Measurements from ENCODE around the gene NAP1L4.
"Not testable (repeated sequence)": the region's sequence is repeated elsewhere in the genome, so short reads cannot be mapped to it uniquely, and the experiment has no call there.

NAP1L4 gene

DNA sequence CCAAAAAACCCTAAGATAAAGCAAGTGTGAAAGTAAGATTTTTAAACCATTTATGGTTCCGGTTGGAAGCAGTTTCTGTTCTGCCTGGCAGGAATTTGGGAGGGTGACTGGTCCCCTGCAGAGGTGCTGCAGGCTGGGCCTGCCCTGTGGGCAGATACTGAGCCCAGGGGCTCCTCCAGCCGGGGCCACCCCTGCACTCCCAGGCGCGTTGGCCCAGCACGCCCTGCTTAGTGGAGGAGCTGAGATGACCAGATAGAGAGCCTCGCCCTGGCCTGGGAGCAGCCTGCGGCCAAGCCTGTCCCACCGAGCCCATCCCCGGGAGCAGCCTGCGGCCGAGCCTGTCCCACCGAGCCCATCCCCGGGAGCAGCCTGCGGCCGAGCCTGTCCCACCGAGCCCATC, 70.9 kb downstream of the NAP1L4 start:
- DNase-seq = no peak

DNA sequence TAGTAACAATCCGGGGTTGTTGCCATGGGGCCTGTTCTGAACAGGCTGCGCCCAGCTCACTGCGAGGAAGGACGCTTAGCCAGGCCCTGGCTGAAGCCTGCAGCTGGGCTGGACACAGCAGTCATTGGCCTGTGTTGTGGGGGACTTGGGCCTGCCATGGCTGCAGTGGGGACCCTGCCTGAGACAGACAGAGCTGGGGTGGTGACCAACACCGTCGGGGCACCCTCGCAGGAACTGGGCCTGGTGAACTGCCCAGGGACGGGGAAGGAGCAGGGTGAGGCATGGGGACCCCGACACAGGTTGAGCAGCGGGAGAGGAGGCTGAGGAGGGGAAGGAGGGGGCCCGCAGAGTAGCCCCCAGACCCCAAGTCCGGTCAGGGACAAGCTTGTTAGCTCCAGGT, 71.8 kb downstream of the NAP1L4 start:
- DNase-seq = no peak

DNA sequence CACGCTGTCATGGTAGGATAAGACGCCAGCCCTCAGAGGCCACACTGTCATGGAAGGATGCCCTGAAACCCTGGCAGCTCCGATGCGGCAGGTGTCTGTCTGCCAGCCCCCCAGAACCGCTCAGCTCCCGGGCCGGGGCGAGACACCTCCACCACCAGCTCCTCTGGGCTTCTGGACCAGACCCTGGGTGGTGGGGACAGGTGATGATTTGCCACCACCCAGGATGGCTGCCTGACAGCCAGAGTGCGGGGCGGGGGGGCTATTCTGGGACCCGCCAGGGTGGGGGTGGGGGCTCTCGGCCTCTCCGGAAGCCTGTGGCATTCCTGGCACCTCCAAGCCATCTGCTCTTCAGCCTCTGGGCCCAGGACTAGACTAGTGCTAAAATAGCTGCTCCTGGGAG, 72.3 kb downstream of the NAP1L4 start:
- DNase-seq = no peak

DNA sequence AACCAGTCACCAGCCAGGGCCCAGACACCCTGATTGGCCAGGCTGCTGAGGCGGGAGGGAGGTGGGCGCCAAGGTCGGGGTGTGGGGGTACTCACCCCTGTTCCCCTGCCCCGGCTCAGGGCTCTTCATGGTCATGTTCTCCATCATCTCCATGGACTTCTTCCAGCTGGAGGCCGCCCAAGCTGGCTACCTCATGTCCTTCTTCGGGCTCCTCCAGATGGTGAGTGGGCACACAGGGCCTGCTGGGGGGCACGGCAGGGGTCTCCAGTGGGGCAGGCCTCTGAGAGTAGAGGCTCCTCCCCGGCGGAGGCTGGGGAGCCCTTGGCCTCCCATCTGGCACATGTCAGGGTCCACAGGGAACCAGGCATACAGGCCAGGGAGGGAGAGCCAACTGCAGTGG, 72.9 kb downstream of the NAP1L4 start:
- no peak for DNase-seq

DNA sequence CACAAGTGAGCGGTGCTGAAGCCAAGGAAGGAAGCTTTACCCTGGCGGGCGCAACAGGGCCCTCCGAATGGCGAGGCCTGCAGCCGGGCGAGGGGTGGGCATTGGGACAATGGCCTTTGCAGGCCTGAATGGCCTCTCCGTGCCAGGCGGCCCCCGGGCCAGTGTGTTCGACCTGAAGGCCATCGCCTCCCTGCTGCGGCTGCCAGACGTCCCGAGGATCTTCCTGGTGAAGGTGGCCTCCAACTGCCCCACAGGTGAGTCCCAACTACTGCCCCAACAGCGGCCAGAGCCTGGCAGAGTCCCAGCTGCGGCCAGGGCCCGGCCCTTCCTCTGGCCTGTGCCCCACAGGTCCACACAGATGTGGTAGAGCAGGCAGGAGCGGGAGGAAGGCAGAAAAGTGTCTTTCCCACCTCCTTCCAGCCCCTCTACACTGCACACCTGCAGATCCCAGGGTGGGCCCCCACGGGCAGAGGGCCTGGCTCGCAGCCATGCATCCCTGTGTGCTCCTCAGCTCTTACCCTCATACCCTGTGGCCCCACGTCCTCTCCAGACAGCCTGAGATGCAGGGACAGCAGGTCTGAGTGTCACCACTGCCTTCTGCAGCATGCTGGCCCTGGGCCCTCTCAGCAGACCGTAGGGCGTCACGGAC, 74.2 kb downstream of the NAP1L4 start:
- no peak for DNase-seq

DNA sequence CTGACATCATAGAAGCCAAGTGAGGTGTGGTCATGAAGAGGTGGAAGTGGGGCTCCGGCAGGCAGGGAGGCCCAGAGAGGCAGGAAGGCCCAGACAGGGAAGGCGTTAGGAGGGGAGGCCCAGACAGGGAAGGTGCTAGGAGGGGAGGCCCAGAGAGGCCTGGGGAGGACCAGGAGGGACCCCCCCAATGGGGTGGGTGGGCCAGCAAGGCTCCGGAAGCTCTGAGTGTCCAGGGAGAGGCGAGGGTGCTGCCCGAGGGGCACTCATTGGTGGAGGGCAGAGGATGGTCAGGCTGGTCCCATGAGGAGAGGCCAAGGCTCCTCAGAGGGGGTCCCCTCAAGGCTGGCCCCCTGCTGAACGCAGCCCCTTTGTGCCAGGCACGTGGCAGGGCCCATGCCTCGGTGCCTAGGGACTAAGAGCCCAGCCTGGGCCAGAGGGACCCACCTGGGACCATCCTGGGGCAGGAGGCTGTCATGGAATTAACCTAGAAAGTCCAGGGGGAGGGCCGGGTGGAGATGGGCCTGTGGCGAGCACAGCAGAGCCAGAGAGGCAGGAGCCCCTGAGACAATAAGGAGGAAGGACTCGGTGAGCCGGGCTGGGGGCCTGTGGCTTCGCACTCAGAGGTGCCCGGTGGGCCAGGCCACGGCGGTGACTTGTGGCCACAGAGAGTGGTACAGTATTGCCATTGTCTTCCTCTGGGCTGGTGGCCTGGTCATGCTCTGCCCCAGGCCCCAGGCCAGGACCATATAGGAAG, 75.1 kb downstream of the NAP1L4 start:
- no peak for DNase-seq

DNA sequence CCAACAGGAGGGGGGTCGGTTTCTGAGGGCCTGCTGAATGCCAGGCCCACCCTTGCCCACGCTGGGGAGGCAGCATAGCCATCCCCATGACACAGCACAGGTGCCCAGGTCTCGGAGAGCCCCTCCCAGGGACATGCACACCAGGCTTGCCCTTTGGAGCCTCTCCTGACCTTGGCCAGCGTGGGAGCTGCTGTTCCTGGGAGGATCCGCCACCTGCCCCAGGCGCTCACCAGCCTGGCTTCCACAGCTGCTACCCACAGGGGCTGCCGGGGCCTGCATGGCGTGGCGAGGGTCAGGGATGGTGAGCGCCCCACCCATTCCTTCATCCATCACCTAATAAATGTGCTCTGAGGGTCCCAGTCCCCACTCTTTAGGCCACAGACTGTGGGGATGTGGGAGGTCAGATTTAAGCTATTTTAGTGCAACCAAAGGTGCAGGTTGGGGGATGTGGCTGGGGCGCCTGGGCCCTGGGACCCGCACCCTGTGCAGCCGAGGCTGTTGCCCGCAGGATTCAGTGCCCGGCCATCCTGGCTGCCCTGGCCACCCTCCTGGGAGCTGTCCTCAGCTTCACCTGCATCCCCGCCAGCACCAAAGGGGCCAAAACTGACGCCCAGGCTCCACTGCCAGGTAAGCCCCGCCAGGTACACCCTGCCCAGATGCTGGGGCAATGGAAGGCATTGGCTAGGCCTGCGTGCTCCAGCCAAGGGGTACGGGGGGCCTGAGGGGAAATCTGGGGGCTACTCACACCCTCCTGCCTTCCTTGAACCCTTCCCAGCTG, 75.8 kb downstream of the NAP1L4 start:
- DNase-seq = no peak

DNA sequence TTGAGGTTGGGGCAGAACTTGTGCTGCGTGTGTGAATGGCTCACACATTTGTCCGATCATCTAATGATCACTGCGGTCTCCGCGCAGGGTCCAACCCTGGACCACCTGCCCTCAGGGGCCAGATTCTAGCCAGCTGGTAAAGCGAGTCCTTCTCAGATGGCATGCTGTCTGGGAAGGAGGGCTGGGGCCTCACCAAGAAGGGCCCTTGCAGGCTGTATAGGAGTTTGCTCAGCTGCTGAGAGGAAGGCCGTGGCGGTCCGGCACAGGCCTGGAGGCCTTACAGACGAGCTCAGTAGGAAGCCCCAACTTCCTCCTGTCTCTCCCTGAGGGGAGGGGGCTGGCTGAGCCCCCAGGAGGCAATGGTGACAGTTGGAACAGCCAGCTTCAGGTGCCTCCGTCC, 76.7 kb downstream of the NAP1L4 start:
- no peak for DNase-seq

DNA sequence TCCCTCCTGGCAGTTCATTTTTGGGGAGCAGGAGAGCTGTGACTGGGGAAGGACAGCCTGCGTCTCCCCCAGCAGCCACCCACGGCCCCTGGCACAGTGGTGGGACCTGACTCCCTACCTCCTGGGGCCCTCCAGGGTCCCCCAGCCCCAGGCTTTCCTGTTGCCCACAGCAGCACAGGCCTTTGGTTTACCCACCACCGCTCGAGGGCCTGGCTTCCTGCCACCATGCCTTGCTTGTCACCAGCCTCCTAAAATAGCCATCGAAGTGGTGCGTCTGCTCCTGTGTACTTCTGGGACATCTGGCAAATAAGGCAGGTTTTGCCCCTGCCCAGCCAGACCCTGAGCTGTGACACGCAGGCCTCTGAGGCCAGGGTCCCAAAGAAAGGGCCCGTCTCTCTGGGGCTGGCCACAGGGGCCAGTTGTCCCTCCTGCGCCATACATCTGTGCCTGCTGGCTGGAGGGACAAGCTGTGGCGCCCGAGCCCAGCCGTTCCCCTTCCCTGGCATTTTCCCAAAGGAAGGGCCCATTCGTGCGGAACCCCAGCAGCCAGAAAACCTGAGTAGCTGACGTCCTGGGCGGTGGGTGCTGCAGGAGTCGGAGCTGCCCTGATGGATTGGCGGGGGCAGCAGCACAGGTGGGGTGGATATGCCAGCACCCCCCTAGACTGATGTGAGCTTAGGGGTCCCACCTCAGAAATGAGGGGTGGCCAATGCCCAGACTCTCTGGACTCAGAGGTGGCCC, 77.5 kb downstream of the NAP1L4 start:
- no peak for DNase-seq

DNA sequence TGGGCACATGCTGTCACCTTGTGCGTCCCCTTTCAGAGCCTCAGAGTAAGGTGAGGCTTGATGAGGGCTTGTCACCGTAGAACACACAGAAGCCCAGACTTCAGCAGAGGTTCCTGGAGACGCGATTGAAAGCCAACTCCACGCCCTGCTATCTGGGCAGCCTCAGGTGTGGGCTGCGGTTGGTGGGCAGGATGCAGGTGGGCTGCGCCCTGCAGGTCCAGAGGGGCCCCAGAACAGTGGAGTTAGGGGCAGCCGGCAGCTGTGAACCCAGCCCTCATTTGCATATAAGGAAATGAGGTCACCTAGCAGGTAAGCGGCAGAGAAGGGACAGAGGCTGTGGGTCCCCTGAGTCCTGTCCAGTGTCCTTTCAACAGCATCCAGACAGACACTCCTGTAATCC, 78.4 kb downstream of the NAP1L4 start:
- DNase-seq = no peak

DNA sequence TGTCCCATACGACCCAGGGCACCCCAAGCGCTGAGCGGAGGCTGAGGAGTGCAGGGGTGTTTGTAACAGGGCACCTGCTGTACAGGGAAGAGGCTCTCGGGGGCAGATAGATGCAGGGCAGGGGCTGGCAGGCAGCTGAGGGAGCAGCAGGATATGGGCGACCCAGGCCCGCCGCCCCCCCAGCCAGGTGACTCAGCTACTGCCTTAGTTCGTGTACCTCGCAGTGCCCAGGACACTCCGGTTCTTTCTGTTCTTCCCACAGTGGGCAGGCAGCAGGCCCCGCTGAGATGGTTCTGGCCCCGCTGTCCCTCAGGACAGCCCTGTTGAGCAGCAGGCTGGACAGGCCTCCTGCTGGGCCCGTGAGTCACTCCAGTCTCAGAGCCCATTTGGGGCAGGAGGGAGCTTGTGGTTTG, 79.1 kb downstream of the NAP1L4 start:
- DNase-seq = no peak

DNA sequence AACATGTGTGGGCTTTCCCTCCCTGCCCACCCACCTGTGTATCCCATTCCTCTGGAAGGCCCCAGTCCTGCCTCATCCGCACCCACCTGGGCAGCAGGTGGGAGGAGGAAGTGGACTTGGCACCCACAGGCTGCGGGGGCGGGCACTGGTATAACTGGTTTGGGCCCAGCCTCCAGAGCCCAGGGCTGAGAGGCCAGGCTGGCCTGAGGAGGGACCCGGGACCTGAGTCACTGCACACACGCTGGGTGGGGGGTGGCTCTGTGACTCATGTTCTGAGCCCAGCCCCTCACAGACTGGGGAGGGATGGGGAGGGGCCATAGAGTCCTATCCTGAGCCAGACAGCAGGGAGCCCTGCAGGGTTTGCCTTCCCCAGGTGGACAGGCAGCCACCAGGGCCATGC, 79.6 kb downstream of the NAP1L4 start:
- DNase-seq = no peak

DNA sequence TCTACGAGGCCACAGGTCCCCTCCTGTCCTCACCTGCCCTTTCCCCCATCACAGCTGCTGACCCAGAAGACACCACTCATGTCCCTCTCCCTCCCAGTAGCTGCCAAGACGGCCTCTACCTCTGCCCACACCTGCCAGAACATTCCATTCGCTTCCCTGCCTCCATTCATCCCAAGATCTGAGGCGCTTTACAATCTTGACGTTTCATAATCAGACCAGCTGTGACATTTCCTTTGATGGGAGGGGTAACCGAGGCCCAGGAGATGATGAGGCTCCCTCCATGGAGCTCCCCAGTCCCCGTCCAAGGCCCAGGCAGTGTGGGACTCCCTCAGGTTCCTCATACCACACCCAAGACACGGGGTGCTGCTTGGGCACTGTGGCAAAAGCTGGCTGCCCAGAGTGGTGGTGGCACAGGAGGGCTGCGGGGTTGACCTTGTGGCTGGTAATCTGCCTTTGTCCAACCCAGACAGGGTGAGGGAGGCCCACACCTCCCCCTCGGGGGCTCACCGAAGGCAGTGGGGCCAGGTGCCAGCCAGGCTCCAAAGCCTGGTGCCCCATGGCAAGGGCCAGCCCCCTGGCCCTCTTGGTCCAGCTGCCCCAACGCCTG, 80.2 kb downstream of the NAP1L4 start:
- no peak for DNase-seq

DNA sequence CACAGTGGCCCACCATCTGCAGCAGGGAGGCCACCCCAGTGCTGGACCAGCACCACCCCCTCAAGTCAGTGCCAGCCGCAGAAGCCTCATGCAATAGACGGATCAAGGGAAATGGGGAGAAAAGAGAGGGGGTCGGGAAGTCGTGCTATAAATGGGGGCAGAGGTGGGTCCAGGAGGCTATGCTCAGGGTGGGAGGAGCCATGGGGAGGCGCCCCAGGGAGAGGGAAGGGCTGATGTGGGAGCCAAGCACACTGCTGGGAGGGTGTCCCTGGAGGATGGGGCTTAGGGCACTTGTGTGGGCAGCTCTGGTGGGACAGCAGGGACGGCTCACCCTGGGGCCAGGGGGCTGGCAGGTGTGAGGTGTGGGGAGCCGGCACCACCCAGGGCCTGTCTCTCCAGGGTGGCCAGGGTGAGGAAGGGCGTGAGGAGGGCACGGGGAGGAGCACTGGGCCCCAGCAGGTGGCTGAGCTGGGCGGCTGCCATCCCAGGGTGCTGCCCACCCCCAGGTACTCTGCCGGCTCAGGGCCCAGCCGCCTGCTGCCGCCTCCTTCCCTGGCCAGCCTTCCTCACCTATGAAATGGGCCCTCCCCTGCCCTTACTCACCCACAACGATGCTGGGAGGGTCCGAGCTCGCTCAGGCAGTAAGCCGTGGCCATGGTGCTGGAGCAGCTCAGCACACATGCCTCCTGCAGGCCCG, 80.9 kb downstream of the NAP1L4 start:
- no peak for DNase-seq

DNA sequence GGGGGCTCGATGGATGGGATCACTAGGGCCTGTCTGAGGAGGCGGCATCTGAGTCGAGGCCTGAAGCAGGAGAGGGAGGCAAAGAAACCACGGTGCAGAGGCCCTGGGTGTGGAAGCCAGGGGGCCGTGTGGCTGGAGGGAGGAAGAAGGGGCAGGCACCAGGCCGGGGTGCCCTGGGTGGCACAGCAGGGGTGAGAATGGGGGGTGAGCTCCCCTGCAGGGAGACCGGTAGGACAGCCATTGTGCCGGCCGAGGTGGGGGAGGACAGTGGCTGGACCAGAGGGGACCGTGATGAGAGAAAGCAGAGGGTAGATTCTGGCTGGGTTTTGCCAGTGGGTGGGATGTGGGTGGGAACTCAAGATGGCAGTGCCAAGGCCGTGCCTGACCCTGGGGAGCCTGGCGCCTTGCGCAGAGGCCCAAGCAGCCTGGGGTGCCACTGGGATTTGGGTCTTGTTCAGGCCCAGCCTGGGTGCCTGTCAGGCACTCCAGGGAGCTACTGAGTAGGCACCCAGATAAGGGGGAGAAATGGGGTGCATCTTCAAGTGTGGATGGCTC, 81.7 kb downstream of the NAP1L4 start:
- DNase-seq = no peak

DNA sequence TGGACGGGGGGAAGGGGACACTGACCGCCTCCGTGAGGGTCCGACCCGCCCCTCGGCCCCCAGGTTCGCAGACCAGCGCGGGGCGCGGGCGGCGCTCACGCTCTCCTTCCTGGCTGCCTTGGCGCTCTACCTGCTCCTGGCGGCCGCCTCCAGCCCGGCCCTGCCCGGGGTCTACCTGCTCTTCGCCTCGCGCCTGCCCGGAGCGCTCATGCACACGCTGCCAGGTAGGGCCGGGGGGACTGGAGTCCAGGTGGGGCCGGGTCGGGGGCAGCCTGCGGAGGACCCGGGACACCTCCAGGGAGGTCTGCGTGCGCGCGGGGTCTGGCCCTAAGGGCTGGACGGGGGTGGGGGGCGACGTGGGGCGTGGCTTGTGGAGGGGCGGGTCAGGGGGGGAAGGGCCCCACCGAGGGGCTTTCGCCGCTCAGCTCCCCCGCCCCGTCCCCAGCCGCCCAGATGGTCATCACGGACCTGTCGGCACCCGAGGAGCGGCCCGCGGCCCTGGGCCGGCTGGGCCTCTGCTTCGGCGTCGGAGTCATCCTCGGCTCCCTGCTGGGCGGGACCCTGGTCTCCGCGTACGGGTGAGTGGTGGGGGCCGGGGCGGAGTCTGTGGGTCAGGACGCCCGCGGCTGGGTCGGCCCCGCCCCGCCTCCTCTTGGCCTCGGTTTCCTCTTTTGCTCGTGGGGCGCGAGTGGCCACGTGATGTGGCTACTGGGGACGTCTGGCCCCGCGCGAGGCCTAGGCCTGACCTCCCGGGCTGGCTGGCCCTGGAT, 82.8 kb downstream of the NAP1L4 start:
- no peak for DNase-seq

DNA sequence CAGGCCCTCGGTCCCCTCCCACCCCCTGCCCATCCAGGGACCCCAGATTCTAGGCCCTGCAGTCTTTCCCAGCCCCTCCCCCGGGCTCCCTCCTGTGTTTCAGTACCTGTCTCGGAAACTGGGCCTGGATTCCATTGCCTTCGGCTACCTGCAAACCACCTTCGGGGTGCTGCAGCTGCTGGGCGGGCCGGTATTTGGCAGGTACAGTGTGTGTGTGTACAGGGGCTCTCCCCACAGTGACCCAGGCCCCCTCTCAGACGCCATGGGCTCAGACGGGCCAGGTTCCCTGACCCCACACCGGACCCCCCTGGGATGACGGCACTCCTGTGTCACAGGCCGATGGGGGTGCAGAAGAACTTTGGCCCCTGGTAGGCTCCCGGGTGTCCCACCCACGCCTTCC, 84.0 kb downstream of the NAP1L4 start:
- no peak for DNase-seq

DNA sequence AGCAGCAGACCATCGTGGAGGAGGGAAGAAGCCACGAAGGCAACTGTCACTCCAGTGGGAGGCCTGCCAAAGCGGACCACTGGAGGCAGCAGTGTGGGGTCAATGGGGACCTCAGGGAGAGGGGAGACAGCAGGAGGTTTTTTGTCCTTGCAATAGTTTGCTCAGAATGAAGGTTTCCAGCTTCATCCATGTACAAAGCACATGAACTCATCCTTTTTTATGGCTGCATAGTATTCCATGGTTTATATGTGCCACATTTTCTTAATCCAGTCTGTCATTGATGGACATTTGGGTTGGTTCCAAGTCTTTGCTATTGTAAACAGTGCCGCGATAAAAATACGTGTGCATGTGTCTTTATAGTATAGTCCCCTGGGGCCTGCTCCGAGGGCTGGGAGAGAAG, 86.8 kb downstream of the NAP1L4 start:
- DNase-seq = not testable (repeated sequence)

DNA sequence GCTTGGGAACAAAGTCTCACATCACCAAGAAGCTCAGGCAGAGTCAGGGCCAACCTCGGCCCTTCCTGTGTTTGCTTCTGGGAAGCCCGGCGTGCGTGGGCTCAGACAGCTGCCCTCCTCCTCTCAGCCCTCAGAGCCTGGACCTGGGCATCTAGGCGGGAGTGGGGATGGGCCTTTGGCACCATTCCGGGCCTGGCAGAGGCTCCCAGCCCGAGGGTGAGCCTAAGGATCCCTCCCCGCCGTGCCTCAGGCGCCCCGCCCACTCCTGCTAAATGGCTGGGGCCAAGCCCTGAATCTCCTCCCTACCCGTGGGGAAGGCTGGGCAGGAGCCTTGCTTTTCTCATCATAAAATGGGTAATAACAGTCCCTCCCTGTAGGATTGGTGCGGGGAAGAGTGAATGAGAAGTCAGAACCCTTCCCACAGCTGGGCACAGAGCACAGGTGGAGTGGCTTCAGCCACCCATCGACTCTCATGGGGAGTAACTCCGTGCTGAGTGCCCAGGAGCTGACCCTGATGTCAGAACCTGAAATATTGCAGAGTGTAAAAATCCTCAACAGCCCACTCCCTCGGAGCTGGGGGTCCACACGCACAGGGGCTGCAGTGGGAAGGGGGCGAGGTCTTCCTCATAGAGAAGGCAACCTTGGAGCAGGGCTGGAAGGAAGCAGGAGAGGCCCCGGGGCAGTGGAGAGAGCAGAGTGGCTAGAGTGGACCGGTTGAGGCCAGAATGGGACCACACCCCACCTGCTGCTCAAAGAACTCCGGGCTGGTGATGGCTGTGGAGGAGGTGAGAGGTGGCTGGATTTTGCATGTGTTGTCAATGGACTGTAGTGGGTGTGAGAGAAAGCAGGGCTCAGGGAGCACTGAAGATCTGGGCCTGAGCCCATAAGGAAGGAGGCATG, 87.7 kb downstream of the NAP1L4 start:
- DNase-seq = no peak

DNA sequence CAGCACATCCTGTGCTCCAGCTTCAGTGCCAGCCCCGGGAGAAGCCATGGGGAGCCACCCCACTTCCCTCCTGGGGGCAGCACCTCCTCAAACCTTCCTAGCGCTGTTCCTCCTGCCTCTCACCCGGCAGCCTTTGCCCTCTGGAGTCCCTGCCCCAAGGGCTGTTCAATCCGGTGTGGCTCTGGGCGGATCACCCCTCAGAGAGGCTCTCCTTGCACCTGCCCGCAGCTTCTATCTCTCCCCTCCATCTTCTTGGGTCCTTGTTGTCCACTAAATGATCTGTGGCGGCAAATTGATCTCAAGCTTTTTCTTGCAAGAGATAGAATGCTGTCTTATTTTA, 88.5 kb downstream of the NAP1L4 start:
- no peak for DNase-seq

All from activated gamma-delta T cell treated with Interleukin-2 at 50 U/mL for 16 hours (primary cell).